Mesenchymal stem cell (in vitro differentiated cells and primary cell): ENCODE results near the gene CLEC3A.

Experiments used
- DNase-seq: peaks from one replicate; pipeline ENCODE4 v3.0.0-alpha.2; 2013
- H2AFZ ChIP-seq: one replicate; pipeline ENCODE4 v1.6.1; 2013; ENCODE audit warnings: low read depth, mild to moderate bottlenecking, control low read depth, inconsistent platforms, low read length, moderate library complexity
- H2AK5ac ChIP-seq: 2 replicates; pipeline ENCODE4 v1.6.1; 2013; ENCODE audit warnings: low read length, moderate library complexity, mild to moderate bottlenecking, inconsistent platforms; ENCODE audit not compliant: severe bottlenecking
- H2BK120ac ChIP-seq: one replicate; pipeline ENCODE4 v1.6.1; 2013; ENCODE audit warnings: low read depth, mild to moderate bottlenecking, inconsistent platforms, low read length, moderate library complexity
- H2BK12ac ChIP-seq, 2 experiments: one replicate each; pipeline ENCODE4 v1.6.1; 2013; ENCODE audit warnings: inconsistent platforms in 2 of 2, low read length in 2 of 2, mild to moderate bottlenecking in 2 of 2, moderate library complexity in 2 of 2, control low read depth in 1 of 2
- H2BK15ac ChIP-seq: one replicate; pipeline ENCODE4 v1.6.1; 2013; ENCODE audit warnings: mild to moderate bottlenecking, low read depth, inconsistent platforms; ENCODE audit not compliant: poor library complexity, severe bottlenecking
- H2BK5ac ChIP-seq: 2 replicates; pipeline ENCODE4 v1.6.1; 2013; ENCODE audit warnings: low read depth, mild to moderate bottlenecking, low read length, control low read depth, inconsistent platforms; ENCODE audit not compliant: poor library complexity, severe bottlenecking
- H3K14ac ChIP-seq, 2 experiments: one replicate each; pipeline ENCODE4 v1.6.1; 2013; ENCODE audit warnings: inconsistent platforms in 2 of 2, low read length in 2 of 2, control low read depth in 1 of 2, mild to moderate bottlenecking in 1 of 2, moderate library complexity in 1 of 2
- H3K18ac ChIP-seq, 2 experiments: one replicate each; pipeline ENCODE4 v1.6.1; 2013; ENCODE audit warnings: inconsistent platforms in 2 of 2, low read length in 2 of 2, control low read depth in 1 of 2, low read depth in 1 of 2, mild to moderate bottlenecking in 1 of 2
- H3K23ac ChIP-seq, 2 experiments: one replicate each; pipeline ENCODE4 v1.6.1; 2013; ENCODE audit warnings: inconsistent platforms in 2 of 2, low read length in 2 of 2, mild to moderate bottlenecking in 2 of 2, moderate library complexity in 2 of 2, control low read depth in 1 of 2
- H3K27ac ChIP-seq: 2 replicates; pipeline ENCODE4 v1.5.1; 2013; ENCODE audit warnings: mild to moderate bottlenecking, moderate library complexity, low read length, control low read depth, inconsistent platforms; ENCODE audit not compliant: poor library complexity, severe bottlenecking
- H3K27me3 ChIP-seq, 2 experiments: 2 replicates each; pipeline versions ENCODE4 v1.6.1 to v1.7.0; 2013; ENCODE audit warnings: low read length in 2 of 2, mild to moderate bottlenecking in 2 of 2, moderate library complexity in 2 of 2, control low read depth in 1 of 2, inconsistent platforms in 1 of 2; ENCODE audit not compliant: control insufficient read depth in 1 of 2, insufficient read depth in 1 of 2
- H3K36me3 ChIP-seq, 2 experiments: 2 replicates each; pipeline versions ENCODE4 v1.6.1 to v1.7.0; 2013; ENCODE audit warnings: low read length in 2 of 2, control low read depth in 1 of 2, inconsistent platforms in 1 of 2, low read depth in 1 of 2, mild to moderate bottlenecking in 1 of 2; ENCODE audit not compliant: insufficient read depth in 2 of 2, control insufficient read depth in 1 of 2
- H3K4ac ChIP-seq, 2 experiments: one replicate each; pipeline ENCODE4 v1.6.1; 2013; ENCODE audit warnings: inconsistent platforms in 2 of 2, low read length in 2 of 2, mild to moderate bottlenecking in 2 of 2, moderate library complexity in 2 of 2, control low read depth in 1 of 2, low read depth in 1 of 2
- H3K4me1 ChIP-seq: 2 replicates; pipeline ENCODE4 v1.6.1; 2013; ENCODE audit warnings: low read depth, low read length, control low read depth; ENCODE audit not compliant: control insufficient read depth, insufficient read depth
- H3K4me2 ChIP-seq: 2 replicates; pipeline ENCODE4 v1.6.1; 2013; ENCODE audit warnings: low read length, mild to moderate bottlenecking, inconsistent platforms; ENCODE audit not compliant: poor library complexity, severe bottlenecking
- H3K4me3 ChIP-seq, 2 experiments: 2 replicates each; pipeline versions ENCODE4 v1.5.1 to v1.7.0; 2013; ENCODE audit warnings: low read length in 2 of 2, mild to moderate bottlenecking in 2 of 2, control low read depth in 1 of 2, low read depth in 1 of 2; ENCODE audit not compliant: insufficient read depth in 1 of 2
- H3K79me1 ChIP-seq: replicated peaks from 2 replicates; pipeline ENCODE4 v1.6.1; 2013; ENCODE audit warnings: mild to moderate bottlenecking, control low read depth, low read length, inconsistent platforms; ENCODE audit not compliant: poor library complexity, severe bottlenecking
- H3K9ac ChIP-seq: 2 replicates; pipeline ENCODE4 v1.7.0; 2013; ENCODE audit warnings: mild to moderate bottlenecking, low read length, moderate library complexity
- H3K9me3 ChIP-seq: 2 replicates; pipeline ENCODE4 v1.7.0; 2013; ENCODE audit warnings: mild to moderate bottlenecking, low read length; ENCODE audit not compliant: control insufficient read depth
- H4K8ac ChIP-seq: one replicate; pipeline ENCODE4 v1.6.1; 2013; ENCODE audit warnings: inconsistent platforms, mild to moderate bottlenecking, low read length, moderate library complexity
- H4K91ac ChIP-seq: one replicate; pipeline ENCODE4 v1.6.1; 2013; ENCODE audit warnings: mild to moderate bottlenecking, low read length, inconsistent platforms
- WGBS: methylation state at CpG from one replicate; pipeline ENCODE4 v1.1.7; 2013; ENCODE audit warnings: mixed read lengths; 5-methylcytosine and 5-hydroxymethylcytosine counted together

CLEC3A gene

DNA sequence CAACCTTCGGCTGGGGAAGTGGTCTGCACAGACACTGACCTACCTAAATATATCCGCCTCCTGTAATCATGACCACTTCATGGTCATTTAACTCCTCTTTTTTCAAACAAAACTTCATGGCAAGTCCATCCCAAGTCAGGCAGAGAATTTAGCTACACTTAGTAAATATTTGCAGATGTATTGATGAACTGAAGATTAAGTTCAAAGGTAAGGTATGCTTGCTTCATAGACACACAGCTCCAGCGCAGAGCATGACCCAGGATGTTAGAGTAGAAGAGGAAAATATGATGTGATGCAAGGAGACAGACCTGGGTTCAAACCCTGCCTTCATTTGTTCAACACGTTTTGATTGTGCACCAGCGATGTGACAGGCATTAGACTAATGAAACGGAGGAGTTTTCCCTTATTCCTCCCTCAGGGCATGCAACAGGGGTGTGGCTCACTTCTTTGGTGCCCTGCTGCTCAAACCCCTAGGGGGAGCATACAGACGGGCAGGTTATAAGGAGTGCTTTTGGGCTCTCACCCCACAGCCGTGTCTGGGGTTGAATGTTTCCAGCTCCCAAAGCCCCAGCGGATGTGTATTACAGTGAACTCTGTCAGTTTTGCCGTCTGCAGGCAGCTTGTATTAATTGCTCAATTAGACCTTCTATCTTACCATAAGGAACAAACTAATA is 23.9 kb upstream of the CLEC3A start:
- no peak overlapping the region for H4K8ac ChIP-seq
- no peak overlapping the region for H3K4me2 ChIP-seq
- no peak overlapping the region for H3K9ac ChIP-seq
- H3K79me1 ChIP-seq: no peaks in the 10 kb centered on the region
- H2AK5ac ChIP-seq: no peak overlapping the region
- no peak overlapping the region for H3K23ac ChIP-seq
- H4K91ac ChIP-seq: no peak overlapping the region
- H3K27ac ChIP-seq: no peak overlapping the region
- no peaks in the 10 kb centered on the region for H3K36me3 ChIP-seq
- H2BK12ac ChIP-seq: no peak overlapping the region
- H3K9me3 ChIP-seq: peaks cover 6% of the 10 kb centered on the region
- no peak overlapping the region for H3K14ac ChIP-seq
- no peak overlapping the region for H3K4me3 ChIP-seq
- no peaks in the 10 kb centered on the region for H3K27me3 ChIP-seq
- H2BK120ac ChIP-seq: no peak overlapping the region
- DNase-seq: no peak
- H2AFZ ChIP-seq: no peak overlapping the region
- no peaks in the 10 kb centered on the region for H3K4me1 ChIP-seq
- H3K18ac ChIP-seq: no peak overlapping the region
- H3K4ac ChIP-seq: no peak overlapping the region
- WGBS: 80% methylated on average over 7 of the region's 10 CpGs
- no peak overlapping the region for H2BK15ac ChIP-seq
- no peak overlapping the region for H2BK5ac ChIP-seq

GRCh38 chr16:78001451-78002025 is 20.8 kb upstream of the CLEC3A start:
- no peak overlapping the region for H2BK15ac ChIP-seq
- no peaks in the 10 kb centered on the region for H3K4me1 ChIP-seq
- H3K27ac ChIP-seq: no peak overlapping the region
- H3K18ac ChIP-seq: no peak overlapping the region
- H2BK120ac ChIP-seq: no peak overlapping the region
- no peak overlapping the region for H2BK12ac ChIP-seq
- no peak overlapping the region for H4K8ac ChIP-seq
- H3K79me1 ChIP-seq: no peaks in the 10 kb centered on the region
- no CpG with 5 or more reads among the region's 4 CpGs for WGBS
- H3K4ac ChIP-seq: no peak overlapping the region
- peak; percentile 6 for DNase-seq
- H2AK5ac ChIP-seq: no peak overlapping the region
- no peak overlapping the region for H3K9ac ChIP-seq
- H3K9me3 ChIP-seq: no peaks in the 10 kb centered on the region
- H3K27me3 ChIP-seq: no peaks in the 10 kb centered on the region
- no peak overlapping the region for H3K14ac ChIP-seq
- H3K23ac ChIP-seq: no peak overlapping the region
- no peak overlapping the region for H2BK5ac ChIP-seq
- H3K4me2 ChIP-seq: no peak overlapping the region
- H2AFZ ChIP-seq: no peak overlapping the region
- no peaks in the 10 kb centered on the region for H3K36me3 ChIP-seq
- no peak overlapping the region for H3K4me3 ChIP-seq
- H4K91ac ChIP-seq: no peak overlapping the region

DNA sequence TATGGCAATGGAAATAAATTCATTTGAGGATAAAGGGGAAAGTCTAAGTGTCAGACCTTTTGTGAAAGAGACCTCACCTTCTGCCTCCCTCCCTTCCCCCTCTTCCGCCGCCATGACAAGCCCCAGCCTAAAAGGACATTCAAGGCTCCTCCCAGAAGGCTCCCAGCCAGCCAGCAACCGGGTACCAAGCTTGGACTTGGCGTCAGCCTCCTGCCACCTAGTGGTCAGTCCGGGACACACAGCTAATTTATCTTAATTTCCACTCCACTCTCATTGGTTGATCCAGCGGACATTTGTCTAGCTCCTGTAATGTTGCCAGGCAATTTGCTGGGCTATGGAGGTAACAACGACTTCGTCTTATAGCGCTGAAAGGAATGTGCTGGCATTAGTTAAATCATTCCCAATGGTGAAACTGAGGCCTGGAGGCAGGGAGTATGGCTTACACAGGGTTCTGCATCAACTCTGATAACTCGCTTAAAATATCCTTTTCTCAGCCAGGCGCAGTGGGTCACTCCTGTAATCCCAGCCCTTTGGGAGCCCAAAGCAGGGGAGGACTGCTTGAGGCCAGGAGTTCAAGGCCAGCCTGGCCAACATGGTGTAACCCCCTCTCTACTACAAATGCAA is 19.3 kb upstream of the CLEC3A start:
- H4K91ac ChIP-seq: no peak overlapping the region
- H2AK5ac ChIP-seq: no peak overlapping the region
- H2BK12ac ChIP-seq: no peak overlapping the region
- peak overlapping the region in 1 of 2 experiments; percentile 30 for H3K4ac ChIP-seq
- WGBS: 21% methylated on average over 10 of the region's 11 CpGs
- H3K27me3 ChIP-seq: no peaks in the 10 kb centered on the region
- DNase-seq: peak; percentile 87
- no peaks in the 10 kb centered on the region for H3K9me3 ChIP-seq
- H2BK120ac ChIP-seq: no peak overlapping the region
- H2BK5ac ChIP-seq: no peak overlapping the region
- no peak overlapping the region for H3K4me2 ChIP-seq
- H3K14ac ChIP-seq: no peak overlapping the region
- no peak overlapping the region for H3K9ac ChIP-seq
- H3K23ac ChIP-seq: no peak overlapping the region
- no peak overlapping the region for H3K27ac ChIP-seq
- no peak overlapping the region for H3K4me3 ChIP-seq
- no peak overlapping the region for H2AFZ ChIP-seq
- no peak overlapping the region for H4K8ac ChIP-seq
- H3K36me3 ChIP-seq: no peaks in the 10 kb centered on the region
- H3K79me1 ChIP-seq: no peaks in the 10 kb centered on the region
- H3K4me1 ChIP-seq: no peaks in the 10 kb centered on the region
- H2BK15ac ChIP-seq: no peak overlapping the region
- H3K18ac ChIP-seq: no peak overlapping the region

- H3K23ac ChIP-seq: no peak overlapping the region
- no peak overlapping the region for H3K9ac ChIP-seq
- no peak overlapping the region for H4K91ac ChIP-seq
- H2BK5ac ChIP-seq: no peak overlapping the region
- H3K18ac ChIP-seq: no peak overlapping the region
- H3K27ac ChIP-seq: no peak overlapping the region
- H2AFZ ChIP-seq: no peak overlapping the region
- no peak overlapping the region for H2BK15ac ChIP-seq
- H3K4ac ChIP-seq: no peak overlapping the region
- H2BK120ac ChIP-seq: no peak overlapping the region
- DNase-seq: no peak
- WGBS: 86% methylated on average over 2 of the region's 4 CpGs
- H3K36me3 ChIP-seq: no peaks in the 10 kb centered on the region
- H3K4me2 ChIP-seq: no peak overlapping the region
- H2AK5ac ChIP-seq: no peak overlapping the region
- no peak overlapping the region for H2BK12ac ChIP-seq
- no peaks in the 10 kb centered on the region for H3K4me1 ChIP-seq
- H3K4me3 ChIP-seq: no peak overlapping the region
- no peak overlapping the region for H4K8ac ChIP-seq
- no peaks in the 10 kb centered on the region for H3K79me1 ChIP-seq
- no peak overlapping the region for H3K14ac ChIP-seq
- no peaks in the 10 kb centered on the region for H3K27me3 ChIP-seq
- no peaks in the 10 kb centered on the region for H3K9me3 ChIP-seq
Measured at GRCh38 chr16:78004517-78004916, 17.8 kb upstream of the CLEC3A start.
